Fibroblast of lung (primary cell): Measurements from ENCODE around the gene PTPRCAP. TPM values are rescaled to one million over a fixed set of nuclear protein-coding genes. Genes with fewer than 3 reads are reported as not detected.
A peak's percentile ranks its signal among the peaks of the same experiment; 100 is the strongest.
"Not testable (repeated sequence)": the region's sequence is repeated elsewhere in the genome, so short reads cannot be mapped to it uniquely, and the experiment has no call there.

Experiments used
- DNase-seq, 2 donors: peaks; one replicate each; pipeline versions ENCODE4 v3.0.0 to v3.0.0-alpha.2; 2010; ENCODE audit warnings: low read depth in 2 of 2
- H2AFZ ChIP-seq: 2 replicates; pipeline ENCODE4 v1.5.1; 2012; ENCODE audit warnings: low read length, control low read depth, inconsistent platforms
- H3K27ac ChIP-seq: 2 replicates; pipeline ENCODE4 v1.5.1; 2011; ENCODE audit warnings: low read length, control low read depth; ENCODE audit not compliant: insufficient read depth
- H3K27me3 ChIP-seq: 2 replicates; pipeline ENCODE4 v1.5.1; 2011; ENCODE audit warnings: mild to moderate bottlenecking, low read length; ENCODE audit not compliant: control insufficient read depth, insufficient read depth
- H3K36me3 ChIP-seq: 2 replicates; pipeline ENCODE4 v1.5.1; 2011; ENCODE audit warnings: low read length; ENCODE audit not compliant: control insufficient read depth, insufficient read depth
- H3K4me1 ChIP-seq: 2 replicates; pipeline ENCODE4 v1.5.1; 2011; ENCODE audit warnings: low read length; ENCODE audit not compliant: control insufficient read depth, insufficient read depth; ENCODE audit errors: extremely low read depth
- H3K4me2 ChIP-seq: 2 replicates; pipeline ENCODE4 v1.5.1; 2011; ENCODE audit warnings: low read length, control low read depth; ENCODE audit not compliant: insufficient read depth; ENCODE audit errors: extremely low read depth
- H3K4me3 ChIP-seq, 4 experiments: fragments of 200-600 bp in 1 of 4; sonication (generic) in 1 of 4; replicated peaks in 1 of 4; 2 replicates each; pipeline ENCODE4 v1.5.1; 2011 to 2016; ENCODE audit warnings: low read length in 4 of 4, low read depth in 3 of 4, mild to moderate bottlenecking in 3 of 4, control low read depth in 2 of 4, inconsistent platforms in 1 of 4, mixed read lengths in 1 of 4; ENCODE audit not compliant: insufficient read depth in 1 of 4; ENCODE audit errors: control extremely low read depth in 1 of 4
- H3K79me2 ChIP-seq: 2 replicates; pipeline ENCODE4 v1.5.1; 2012; ENCODE audit warnings: mild to moderate bottlenecking, low read length, inconsistent platforms; ENCODE audit not compliant: control insufficient read depth, insufficient read depth
- H3K9ac ChIP-seq: 2 replicates; pipeline ENCODE4 v1.5.1; 2011; ENCODE audit warnings: mild to moderate bottlenecking, low read length, control low read depth; ENCODE audit not compliant: insufficient read depth
- H3K9me3 ChIP-seq: 2 replicates; pipeline ENCODE4 v1.5.1; 2012; ENCODE audit warnings: low read depth, low read length; ENCODE audit not compliant: control insufficient read depth, insufficient read depth
- H4K20me1 ChIP-seq: 2 replicates; pipeline ENCODE4 v1.5.1; 2011; ENCODE audit warnings: low read length; ENCODE audit not compliant: control insufficient read depth, insufficient read depth; ENCODE audit errors: extremely low read depth
- CTCF ChIP-seq, 2 donors: IDR thresholded peaks in 1 of 2; conservative IDR thresholded peaks in 1 of 2; 1 replicate in 1 of 2; 2 replicates in 1 of 2; pipeline ENCODE4 v1.5.1; 2011 to 2012; ENCODE audit warnings: low read length in 2 of 2, control low read depth in 1 of 2, inconsistent platforms in 1 of 2, low read depth in 1 of 2, mild to moderate bottlenecking in 1 of 2
- EZH2 ChIP-seq: IDR thresholded peaks from 2 replicates; pipeline ENCODE4 v1.5.1; 2012; ENCODE audit warnings: low read length, control low read depth, mild to moderate bottlenecking; ENCODE audit errors: missing control alignments
- polyA plus RNA-seq, 2 donors: library from polyadenylated mRNA; depleted of rRNA in 1 of 2; stranded (reverse) in 1 of 2; unstranded in 1 of 2; fragments of >200 nt; gene quantifications; 2 replicates each; pipeline ENCODE4 v1.2.1, GENCODE V29; 2011 to 2012; ENCODE audit warnings: missing spikeins in 1 of 2
- total RNA-seq: library from RNA; depleted of rRNA; stranded (reverse); fragments of >200 nt; gene quantifications from 2 replicates; pipeline ENCODE4 v1.2.1, GENCODE V29; 2014

Gene PTPRCAP
- total and polyA plus RNA-seq, 2 donors (not counting 1 experiment from before 2014, with no cell fraction given), result 0.17 TPM; not detected in 1

DNA sequence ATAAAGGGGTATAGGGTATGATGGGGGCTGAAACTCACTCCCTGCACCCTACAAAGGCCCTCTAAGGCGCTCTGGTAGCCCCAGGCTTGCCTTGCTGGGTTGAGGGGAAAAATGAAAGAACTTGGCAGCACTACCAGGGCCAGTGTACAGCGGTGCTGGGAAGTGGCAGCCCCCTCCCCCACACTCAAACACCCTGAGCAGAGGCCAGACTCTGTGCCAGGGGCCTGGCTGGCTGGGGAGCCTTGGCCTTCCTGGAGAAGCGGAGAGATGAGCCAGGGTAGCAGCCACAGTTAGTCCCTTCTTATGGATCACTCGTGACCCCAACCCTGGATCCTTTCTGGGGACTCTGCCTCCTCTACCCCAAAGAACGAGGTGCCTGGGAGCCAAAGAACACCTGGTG is 28.9 kb upstream of the PTPRCAP start:
- no peak overlapping the region for H3K4me3 ChIP-seq
- H4K20me1 ChIP-seq, result no peaks in the 10 kb centered on the region
- H3K9ac ChIP-seq, result no peak overlapping the region
- H3K36me3 ChIP-seq, result no peaks in the 10 kb centered on the region
- TF ChIP-seq EZH2 (no peak), CTCF (conservative IDR thresholded peaks at IDR 0.05 in 1 of 2, IDR thresholded peaks at IDR 0.05 in 1 of 2; ENCODE audit: low read depth in 1 of 2, low read length in 2 of 2) (no peak)
- no peak overlapping the region for H3K27ac ChIP-seq
- H3K79me2 ChIP-seq, result no peaks in the 10 kb centered on the region
- peaks cover 6% of the 10 kb centered on the region for H3K4me1 ChIP-seq
- H3K4me2 ChIP-seq, result no peak overlapping the region
- H2AFZ ChIP-seq, result no peak overlapping the region
- H3K9me3 ChIP-seq, result no peaks in the 10 kb centered on the region
- no peaks in the 10 kb centered on the region for H3K27me3 ChIP-seq
- no peak for DNase-seq

DNA sequence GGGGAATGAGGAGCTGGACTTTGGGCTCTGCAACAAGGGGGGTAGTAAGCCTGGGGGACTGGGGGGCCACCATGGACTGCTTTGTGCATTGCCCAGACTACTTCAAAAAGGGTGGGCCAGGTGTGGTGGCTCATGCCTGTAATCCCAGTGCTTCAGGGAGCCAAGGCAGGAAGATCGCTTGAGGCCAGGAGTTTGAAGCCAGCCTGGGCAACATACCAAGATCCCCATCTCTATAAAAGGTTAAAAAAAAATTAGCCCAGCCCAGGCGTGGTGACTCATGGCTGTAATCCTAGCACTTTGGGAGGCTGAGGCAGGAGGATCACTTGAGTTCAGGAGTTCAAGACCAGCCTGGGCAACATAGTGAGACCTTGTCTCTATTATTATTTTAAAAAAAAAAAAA is 28.0 kb upstream of the PTPRCAP start:
- H4K20me1 ChIP-seq, H3K79me2 ChIP-seq, H3K4me1 ChIP-seq, H3K9me3 ChIP-seq, H3K36me3 ChIP-seq, H3K27ac ChIP-seq, H3K4me2 ChIP-seq, H3K27me3 ChIP-seq, H2AFZ ChIP-seq, H3K9ac ChIP-seq: not testable (repeated sequence)
- DNase-seq, result peak; percentile 25 to 31
- H3K4me3 ChIP-seq, result peak overlapping the region in 2 of 4 experiments; percentile 42 to 65

- TF ChIP-seq CTCF (conservative IDR thresholded peaks at IDR 0.05 in 1 of 2, IDR thresholded peaks at IDR 0.05 in 1 of 2; ENCODE audit: low read depth in 1 of 2, low read length in 2 of 2) (no peak), EZH2 (no peak)
- Histone ChIP-seq H3K4me3 (peak overlapping the region; percentile 29 to 65 (median 37)), H3K9me3 (no peaks in the 10 kb centered on the region), H3K4me2 (peak overlapping the region; percentile 35), H4K20me1 (no peaks in the 10 kb centered on the region), H3K9ac (peak overlapping the region; percentile 32), H3K27ac (no peak overlapping the region), H3K4me1 (peaks cover 6% of the 10 kb centered on the region), H3K79me2 (no peaks in the 10 kb centered on the region), H2AFZ (no peak overlapping the region), H3K36me3 (no peaks in the 10 kb centered on the region), H3K27me3 (no peaks in the 10 kb centered on the region)
- DNase-seq, result no peak
These were observed 27.7 kb upstream of the PTPRCAP start for GRCh38 chr11:67465189-67465510.
